GM19351 (cell line): ENCODE data around the gene CMKLR1.

ENCODE experiments used
- ATAC-seq: cut with Tn5 transposase; IDR thresholded peaks from one replicate; pipeline ENCODE4 v1.9.1; 2021; ENCODE audit warnings: mild to moderate bottlenecking, moderate library complexity; ENCODE audit not compliant: unreplicated experiment

The CMKLR1 gene

DNA sequence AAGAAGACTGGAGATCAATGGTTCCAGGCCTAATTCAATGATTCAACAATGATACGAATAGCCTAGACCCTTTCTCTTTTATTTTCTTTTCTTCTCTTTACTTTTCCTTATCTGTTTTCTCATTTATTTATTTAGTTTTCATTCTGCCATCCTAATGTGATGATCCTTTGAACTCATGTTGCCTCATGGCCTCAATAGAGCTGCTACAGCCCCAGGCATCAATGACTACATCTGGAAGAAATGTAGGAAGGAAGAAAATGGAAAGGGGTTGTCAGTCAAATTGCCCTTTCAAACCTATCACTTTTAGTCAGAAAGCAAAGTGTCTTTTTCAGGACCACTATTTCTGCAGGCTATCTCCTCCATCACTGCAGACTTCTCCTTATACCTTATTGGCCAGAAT lies 69.9 kb downstream of the CMKLR1 start:
- no peak for ATAC-seq

DNA sequence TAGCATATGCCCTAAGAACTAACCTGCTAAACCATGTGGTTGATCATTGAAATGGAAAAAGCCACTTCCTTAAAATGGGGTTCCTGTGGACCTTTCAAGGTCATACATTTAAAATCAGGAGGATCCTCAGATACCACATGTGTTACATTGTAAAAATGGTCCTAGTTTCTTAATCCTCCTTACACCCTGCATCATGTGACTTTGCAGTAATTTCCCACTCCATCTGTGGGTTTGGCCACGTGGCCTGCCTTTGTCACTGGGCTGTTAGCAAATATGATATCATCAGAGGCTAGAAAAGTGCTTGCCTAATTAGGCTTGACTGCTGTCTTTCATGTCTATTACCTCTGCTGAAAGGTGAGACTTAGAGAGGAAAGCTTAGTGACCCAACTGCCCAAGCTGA lies 70.7 kb downstream of the CMKLR1 start:
- no peak for ATAC-seq

DNA sequence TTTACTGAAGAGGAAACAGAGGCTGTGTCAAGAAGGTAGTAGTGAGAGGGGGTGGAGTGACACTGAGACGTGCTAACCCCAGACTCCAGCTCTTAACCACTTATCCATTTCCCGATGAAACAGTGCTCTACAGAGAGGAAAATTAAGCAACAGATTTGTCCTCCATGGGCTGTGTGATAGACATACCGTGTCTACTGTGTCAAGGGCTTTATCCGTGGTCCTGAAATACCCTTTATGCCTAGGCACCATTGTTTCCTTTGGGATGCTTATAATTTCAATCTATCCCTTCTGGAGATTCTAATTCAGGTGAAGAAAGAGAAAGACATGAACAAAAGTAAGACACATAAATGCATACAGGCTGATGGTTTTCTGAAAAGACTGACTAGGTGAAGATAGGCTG lies 71.7 kb downstream of the CMKLR1 start:
- ATAC-seq, result no peak

DNA sequence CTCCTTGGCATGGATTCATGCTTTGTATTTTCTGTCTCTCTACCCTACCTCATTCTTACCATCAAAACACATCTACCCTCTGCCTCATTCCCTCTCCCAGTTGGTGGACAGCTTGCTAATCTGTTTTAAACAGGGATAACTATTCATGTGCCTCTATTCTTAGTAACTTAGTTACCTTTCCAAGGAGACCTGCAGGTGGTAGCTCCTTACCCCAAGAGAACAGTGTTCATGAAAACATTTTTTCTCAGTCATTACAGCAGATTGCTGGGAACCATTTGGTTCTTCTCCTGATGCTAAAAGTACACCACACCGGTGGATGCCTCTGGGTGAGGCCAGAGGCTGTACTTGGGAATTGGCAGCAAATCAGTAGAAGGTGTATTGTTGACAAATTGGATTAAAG lies 73.0 kb downstream of the CMKLR1 start:
- no peak for ATAC-seq

DNA sequence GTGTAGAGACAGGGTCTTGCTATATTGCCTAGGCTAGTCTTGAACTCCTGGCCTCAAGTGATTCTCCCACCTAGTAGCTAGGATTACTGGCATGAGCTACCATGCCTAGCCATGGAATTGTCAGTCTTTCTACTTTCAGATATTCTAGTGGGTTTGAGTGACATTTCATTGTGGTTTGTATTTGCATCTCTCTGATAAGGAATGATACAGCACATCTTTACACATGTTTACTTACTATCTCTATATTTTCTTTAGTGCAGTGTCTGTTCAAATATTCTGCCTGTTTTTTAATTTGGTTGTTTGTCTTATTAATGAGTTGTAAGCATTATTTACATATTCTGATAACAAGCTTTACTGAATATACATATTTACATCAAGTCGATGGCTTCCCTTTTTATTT lies 73.6 kb downstream of the CMKLR1 start:
- ATAC-seq, result no peak

DNA sequence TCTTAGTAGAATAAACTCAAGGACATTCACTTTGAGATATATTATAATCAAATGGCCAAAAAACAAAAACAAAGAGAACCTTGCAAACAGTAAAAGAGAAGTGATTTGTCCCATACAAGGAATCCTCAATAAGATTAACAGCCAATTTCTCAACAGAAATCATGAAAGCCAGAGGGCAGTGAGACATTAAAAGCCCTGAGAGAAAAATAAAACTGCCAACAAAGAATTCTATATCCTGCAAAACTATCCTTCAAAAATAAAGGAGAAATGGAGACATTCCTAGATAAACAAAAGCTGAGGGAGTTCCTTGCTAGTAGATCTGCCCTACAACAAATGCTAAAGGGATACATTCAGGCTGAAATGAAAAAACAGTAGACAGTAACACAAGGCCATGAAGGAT lies 78.1 kb downstream of the CMKLR1 start:
- no peak for ATAC-seq

DNA sequence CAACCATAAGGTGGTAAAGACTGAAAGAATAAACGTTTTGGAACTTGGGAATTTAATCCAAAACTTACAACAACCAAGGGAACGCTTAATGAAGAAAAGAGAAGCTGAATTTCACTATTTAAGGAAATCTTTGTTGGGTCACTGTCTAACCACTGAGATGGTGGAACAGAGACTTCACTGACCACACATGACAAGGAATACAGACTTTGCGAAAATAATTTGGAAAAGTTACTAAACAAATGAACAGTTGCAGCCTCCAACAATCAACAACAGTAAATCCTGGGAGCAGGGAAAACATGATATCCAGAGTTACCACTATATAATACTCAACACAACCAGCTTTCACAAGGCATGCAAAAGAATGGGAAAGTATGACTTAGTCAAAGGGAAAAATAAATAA lies 79.1 kb downstream of the CMKLR1 start:
- ATAC-seq, result no peak

DNA sequence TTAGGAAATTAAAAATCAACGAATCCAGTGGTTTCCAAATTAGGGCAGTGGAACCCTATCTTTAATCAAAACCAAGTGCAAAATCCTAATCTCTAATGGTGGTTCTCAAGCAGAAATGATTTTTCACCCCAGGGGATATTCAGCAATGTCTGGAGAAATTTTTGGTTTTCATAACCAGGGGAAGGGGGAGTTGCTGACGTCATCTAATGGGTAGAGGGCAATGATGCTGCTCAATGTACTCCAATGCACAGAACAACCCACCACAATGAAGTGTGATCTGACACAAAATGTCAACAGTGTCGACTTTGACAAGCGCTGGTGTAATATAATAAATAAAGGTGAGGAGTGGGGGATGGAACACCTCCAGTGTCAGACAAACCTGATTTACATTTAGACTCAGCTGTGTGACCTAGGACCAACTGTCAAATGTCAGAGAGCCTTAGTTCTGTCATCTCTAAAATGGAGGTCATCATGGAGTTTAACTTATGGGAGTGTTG lies 81.5 kb downstream of the CMKLR1 start:
- no peak for ATAC-seq

DNA sequence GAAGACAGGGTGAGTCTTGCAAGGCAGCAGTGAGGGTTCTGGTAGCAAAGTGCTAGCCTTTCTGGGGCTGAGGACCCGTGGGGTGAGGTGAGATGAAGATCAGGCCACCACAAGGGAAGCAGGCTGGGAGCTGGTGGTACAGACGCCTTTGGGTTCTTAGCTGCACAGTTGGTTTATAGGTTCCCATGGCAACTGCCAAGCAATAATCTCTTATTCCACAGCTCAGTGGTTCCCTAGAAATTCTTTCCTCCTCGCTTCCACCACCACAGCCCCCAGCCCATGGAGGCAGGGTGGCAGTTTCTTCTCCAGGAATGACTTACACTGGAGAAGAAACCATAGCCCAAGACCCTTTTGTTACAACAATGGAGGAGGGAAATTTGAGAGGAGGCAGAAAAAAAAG lies 82.1 kb downstream of the CMKLR1 start:
- ATAC-seq, result no peak

DNA sequence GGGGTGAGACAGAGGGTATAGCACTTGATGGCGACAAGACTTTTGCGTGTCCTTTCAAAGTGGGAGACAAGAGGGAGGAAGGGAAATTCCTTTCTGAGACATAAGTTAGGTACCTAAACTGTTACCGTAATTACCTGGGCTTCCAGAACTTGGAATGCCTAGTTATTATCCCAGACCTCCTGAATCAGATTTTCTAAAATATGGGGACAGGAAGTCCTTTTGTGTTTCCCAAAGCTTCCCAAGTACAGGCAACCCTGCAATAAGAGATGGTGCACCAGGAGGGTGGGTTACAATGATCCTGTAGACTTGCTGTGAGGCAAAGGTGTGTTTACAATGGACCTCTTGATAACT lies 83.9 kb downstream of the CMKLR1 start:
- ATAC-seq, result no peak

DNA sequence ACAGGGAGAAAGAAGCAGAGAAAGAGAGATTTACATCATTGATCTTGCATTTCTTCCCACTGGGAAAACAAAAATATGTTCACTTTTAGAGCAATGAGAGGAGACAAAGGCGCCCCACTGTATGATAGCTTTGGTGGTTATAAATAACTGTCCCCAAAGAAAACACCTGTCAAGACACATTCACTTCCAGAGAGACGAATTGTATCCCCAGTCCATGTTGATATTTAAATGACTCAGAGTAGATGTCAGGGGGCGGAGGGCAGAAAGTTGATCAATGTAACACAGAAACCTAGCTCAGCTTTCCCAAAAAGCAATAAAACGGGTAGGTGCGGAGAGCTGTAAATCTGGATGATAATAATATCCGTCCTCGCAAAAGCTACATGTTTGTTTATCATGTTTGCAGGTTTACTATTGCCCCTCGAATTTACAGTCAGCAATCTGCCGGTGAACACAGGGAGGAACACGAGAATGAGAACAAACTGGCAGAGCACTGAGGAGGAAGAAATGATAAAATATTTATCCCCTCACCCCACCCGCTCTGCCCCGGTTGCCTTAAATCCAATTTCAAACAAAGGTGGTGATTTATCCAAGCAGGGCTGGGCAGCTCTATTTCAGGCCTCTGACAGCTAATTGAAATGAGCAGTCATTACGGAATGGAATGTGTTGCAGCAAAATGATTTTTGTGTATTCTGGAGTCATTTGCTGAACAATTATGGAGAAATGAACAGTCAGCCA lies 84.4 kb downstream of the CMKLR1 start:
- no peak for ATAC-seq

DNA sequence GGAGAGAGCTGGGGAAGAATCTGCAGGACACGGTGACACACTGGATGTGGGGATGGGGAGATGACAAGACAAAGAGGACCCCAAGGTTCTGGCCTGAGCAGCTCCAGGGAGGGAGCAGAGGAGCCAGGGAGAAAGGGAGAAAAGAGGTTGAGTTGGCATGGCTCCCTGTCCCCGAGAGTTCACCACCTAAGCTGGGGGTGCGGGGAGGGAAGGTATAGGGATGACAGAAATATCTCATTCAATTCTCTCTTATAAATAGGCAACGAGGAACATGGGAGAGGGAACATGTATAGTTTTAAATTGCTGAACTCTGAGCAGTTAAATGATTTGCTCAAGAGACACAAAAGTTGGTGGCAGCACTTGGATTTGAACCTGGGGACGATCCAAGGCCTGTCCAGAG lies 85.1 kb downstream of the CMKLR1 start:
- ATAC-seq, result no peak

DNA sequence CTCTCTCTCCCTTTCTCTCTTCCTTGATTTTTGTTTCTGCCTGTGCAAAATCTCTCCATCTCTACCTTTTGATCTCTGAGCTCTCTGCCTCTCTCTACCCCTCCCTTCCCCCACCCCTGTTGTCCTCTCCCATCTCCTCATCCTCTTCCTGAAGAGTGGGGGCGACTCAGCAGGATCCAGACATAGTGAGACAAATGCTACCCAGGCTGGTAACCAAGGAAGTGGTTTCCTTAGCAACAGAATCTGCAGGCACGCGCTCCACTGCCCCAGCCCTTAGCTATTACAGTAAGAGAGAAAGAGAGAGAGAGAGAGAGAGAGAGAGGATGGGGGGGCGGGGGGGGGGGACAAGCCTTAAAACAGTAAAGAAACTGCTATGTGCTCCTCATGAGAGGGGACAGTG lies 85.6 kb downstream of the CMKLR1 start:
- ATAC-seq, result no peak

DNA sequence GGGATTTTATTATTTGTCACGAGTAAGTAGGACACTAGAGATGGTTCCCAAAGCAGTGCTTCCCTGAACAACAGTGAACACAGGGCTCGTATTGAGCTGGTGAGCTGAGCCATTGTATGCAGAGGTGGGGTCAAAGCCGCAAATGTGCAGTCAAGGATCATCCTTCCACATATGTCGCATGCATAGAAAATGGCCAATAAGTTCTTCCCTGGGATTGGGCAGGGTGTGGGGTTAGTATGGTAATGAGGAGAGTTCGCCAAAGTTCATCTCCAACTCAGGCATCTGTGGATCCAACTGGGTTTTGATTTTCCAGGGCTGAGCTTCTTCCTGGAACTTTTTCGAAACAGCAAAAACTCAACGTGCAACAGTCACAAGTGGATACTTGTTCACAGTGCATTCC lies 86.6 kb downstream of the CMKLR1 start:
- ATAC-seq, result no peak

DNA sequence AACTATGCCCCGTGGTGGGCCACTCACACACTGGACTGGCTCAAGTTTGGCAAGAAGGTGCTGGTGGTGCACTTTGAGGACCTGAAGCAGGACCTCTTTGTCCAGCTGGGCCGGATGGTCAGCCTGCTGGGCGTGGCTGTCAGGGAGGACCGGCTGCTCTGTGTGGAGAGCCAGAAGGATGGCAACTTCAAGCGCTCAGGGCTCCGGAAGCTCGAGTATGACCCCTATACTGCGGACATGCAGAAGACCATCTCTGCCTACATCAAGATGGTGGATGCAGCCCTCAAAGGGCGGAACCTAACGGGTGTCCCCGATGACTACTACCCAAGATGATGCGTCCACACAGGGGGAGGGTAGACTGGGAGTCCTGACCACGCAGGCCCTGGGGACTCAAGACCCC lies 91.1 kb downstream of the CMKLR1 start:
- no peak for ATAC-seq

DNA sequence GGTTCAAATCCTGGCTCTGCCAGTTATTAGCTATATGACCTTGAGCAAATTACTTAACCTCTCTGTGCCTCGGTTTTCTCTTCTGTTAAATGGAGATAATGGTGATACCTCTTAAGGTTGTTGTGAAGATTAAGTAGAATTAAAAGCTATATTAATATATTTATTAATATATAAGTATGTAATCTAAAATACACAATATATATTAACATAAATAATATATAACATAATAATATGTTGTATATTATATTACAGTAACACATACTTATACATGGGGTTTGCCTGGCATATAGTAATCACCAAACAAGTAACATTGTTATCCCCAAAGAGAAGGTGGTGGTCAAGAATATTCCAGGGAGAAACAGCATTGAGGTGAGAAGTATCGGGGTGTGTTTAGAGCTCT lies 92.0 kb downstream of the CMKLR1 start:
- no peak for ATAC-seq

DNA sequence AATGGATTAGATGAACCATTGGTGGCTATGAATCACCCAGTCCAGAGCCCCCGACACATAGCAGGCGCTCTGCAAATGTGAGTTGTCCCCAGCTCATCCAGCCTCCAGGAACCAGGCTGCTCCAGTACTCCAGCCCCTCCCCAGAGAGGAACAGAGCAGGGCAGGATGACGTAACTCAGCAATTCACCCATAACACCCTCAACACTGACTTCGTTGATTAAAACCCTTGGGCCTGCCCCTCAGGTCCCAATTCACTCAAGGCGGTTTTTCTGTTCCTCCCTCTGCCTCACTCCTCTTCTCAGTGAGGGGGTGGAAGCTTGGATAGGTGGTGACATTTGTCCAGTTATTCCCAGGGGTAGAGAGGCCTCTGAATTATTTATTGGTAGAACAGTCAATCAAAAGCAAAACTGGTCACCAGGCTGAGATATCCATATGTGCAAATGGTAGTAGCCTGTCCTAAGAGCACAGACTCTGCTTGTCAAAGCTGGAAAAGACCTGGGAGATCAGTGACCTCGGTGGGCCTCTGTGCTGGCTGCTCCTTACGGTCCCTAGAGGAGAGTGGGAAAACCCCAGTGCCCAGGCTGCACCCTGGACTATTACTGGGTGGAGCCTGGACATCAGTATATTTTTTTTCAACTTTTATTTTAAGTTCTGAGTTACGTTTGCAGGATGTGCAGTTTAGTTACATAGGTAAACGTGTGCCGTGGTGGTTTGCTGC lies 97.0 kb downstream of the CMKLR1 start:
- no peak for ATAC-seq

DNA sequence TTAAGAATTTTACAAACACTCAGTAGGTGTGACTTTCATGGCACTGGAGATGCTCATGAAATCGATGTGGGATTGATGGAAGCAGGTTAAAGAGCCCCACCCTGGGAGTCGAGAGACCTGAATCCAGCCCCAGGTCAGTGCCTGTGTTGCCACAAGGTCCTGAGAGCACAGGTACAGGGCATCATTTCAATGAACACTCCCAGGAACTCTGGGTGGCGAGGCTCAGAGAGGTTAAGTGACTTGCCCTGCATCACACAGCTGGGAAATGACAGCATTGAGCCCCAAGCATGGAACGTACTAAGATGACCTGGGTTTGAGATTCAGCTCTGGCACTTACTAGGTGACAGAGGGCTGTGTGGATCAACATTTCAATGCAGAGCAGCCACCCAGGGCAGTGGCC lies 98.2 kb downstream of the CMKLR1 start:
- no peak for ATAC-seq

DNA sequence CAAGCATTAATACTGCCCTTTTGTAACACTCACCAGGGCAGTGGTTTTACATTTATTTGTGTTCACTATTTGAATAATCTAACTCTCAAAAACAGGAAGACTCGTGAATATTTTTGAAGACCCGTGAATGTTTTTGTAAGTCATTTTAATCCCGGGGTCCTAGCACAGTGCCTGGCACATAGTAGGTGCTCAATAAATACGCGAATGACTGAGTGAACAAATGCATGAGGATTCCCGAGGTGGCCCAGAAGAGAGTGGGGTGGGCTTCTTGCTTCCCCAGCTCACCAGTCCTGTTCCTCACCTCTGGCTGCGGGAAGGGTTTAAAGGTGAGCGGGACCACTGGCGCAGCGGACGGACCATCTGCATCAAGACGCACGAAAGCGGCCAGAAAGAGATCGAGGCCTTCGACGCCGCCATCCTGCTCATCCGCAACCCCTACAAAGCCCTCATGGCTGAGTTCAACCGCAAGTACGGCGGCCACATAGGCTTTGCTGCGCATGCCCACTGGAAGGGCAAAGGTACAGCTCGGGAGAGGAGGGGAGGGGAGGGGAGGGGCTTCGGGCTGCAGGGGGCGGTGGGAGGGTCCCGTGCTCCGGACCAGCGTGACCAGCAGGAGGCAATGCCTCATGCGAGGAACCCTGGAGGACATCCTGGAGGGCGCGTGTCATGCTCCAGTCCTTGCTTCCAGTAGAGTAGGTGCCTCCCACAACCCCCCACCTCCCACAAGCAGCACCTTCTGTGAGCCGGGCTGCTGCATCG lies 98.9 kb downstream of the CMKLR1 start:
- no peak for ATAC-seq

DNA sequence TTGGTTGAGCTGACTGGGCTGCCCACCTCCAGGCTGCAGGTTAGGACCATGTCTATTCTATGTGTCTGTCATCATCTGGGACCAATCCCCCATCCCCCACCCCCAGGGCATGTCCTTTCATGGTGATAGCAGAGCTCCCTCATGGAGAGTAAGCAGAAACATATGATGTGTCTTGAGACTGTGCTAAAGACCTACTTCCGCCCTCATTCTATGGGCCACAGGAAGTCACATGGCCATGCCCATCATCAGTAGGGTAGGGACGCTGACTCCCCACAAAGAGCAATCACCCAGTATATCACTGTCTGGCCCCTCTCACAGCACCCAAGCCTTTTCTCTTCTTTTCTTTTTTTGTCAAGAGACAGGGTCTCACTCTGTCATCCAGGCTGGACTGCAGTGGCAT lies 99.7 kb downstream of the CMKLR1 start:
- ATAC-seq, result no peak

DNA sequence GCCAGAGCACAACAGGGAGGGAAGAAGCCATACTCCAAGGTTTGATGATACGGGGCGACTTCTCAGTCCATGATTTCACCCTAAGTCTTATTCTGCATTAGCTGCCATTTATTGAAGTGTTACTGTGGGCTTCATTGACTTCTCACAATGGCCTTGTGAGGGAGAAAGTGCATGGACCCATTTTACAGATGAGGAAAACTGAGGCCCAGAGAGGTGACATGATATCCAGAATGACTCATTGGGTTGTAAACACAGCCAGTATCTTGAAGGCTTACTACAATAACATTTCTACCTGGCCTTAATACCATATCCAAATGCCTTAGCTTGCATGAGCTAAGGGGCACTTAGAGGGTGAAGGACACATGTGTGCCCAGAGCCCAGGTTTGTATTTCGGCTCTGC lies 100.6 kb downstream of the CMKLR1 start:
- ATAC-seq, result no peak
